GM23248 (cell line): Measurements from ENCODE around the gene KRT13.

Experiments
- EZH2 ChIP-seq: fragments of 200-600 bp; sonication (generic); IDR thresholded peaks from 2 replicates; pipeline ENCODE4 v1.6.1; 2018; ENCODE audit warnings: antibody characterized with exemption, mild to moderate bottlenecking; ENCODE audit not compliant: insufficient read depth, poor library complexity, severe bottlenecking
- EZH2phosphoT487 ChIP-seq: fragments of 200-600 bp; sonication (generic); IDR thresholded peaks from 2 replicates; pipeline ENCODE4 v1.6.1; 2018; ENCODE audit warnings: antibody characterized with exemption, moderate library complexity, mild to moderate bottlenecking, low read depth; ENCODE audit not compliant: insufficient read depth

DNA sequence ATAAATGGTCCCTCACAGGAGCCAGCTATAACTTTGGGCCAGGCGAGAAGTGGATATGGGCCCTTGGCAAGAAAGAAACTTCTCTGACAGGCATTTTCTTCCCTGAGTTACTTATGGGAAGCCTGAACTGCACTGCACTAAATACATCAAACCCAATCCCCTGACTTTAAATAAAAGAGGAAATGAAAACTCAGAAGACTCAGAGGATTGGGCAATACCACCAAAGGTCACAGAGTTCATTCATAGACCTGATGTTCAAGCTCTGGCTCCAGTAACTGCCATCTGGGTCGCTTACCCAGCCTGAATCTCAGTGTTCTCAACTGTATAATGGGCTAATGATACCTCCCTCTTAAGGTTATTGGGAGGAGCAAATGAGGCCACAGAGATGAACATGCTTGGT is 25.3 kb downstream of the KRT13 start:
- no peak for TF ChIP-seq EZH2
- no peak for TF ChIP-seq EZH2phosphoT487
